GM23248 (cell line): Measurements from ENCODE around the gene ZNF143. TPM values are rescaled to one million over a fixed set of nuclear protein-coding genes. Genes with fewer than 3 reads are reported as not detected.

Experiments used
- DNase-seq: peaks from one replicate; pipeline ENCODE4 v3.0.0-alpha.2; 2015
- H2AFZ ChIP-seq: fragments of 200-600 bp; sonication (generic); 2 replicates; pipeline ENCODE4 v1.6.1; 2016; ENCODE audit warnings: antibody characterized with exemption
- H3F3A ChIP-seq: fragments of 200-600 bp; sonication (generic); 2 replicates; pipeline ENCODE4 v1.6.1; 2016; ENCODE audit warnings: mild to moderate bottlenecking, antibody characterized with exemption, mixed run types; ENCODE audit not compliant: insufficient read depth
- H3K27ac ChIP-seq: fragments of 200-600 bp; sonication (generic); 2 replicates; pipeline ENCODE4 v1.5.1; 2016; ENCODE audit warnings: mild to moderate bottlenecking
- H3K27me3 ChIP-seq: fragments of 200-600 bp; sonication (generic); replicated peaks from 2 replicates; pipeline ENCODE4 v1.6.1; 2016; ENCODE audit warnings: mild to moderate bottlenecking; ENCODE audit not compliant: insufficient read depth
- H3K36me3 ChIP-seq: fragments of 200-600 bp; sonication (generic); 2 replicates; pipeline ENCODE4 v1.6.1; 2016; ENCODE audit warnings: low read depth, mild to moderate bottlenecking
- H3K4me1 ChIP-seq: fragments of 200-600 bp; sonication (generic); 2 replicates; pipeline ENCODE4 v1.6.1; 2016; ENCODE audit warnings: mild to moderate bottlenecking; ENCODE audit not compliant: insufficient read depth
- H3K4me2 ChIP-seq: fragments of 200-600 bp; sonication (generic); one replicate; pipeline ENCODE4 v1.6.1; 2016; ENCODE audit warnings: mild to moderate bottlenecking; ENCODE audit not compliant: unreplicated experiment
- H3K4me3 ChIP-seq: fragments of 200-600 bp; sonication (generic); 2 replicates; pipeline ENCODE4 v1.5.1; 2016; ENCODE audit warnings: mild to moderate bottlenecking
- H3K79me2 ChIP-seq: fragments of 200-600 bp; sonication (generic); 2 replicates; pipeline ENCODE4 v1.6.1; 2016; ENCODE audit warnings: mild to moderate bottlenecking; ENCODE audit not compliant: insufficient read depth
- H3K9ac ChIP-seq: fragments of 200-600 bp; sonication (generic); 2 replicates; pipeline ENCODE4 v1.6.1; 2016; ENCODE audit warnings: mild to moderate bottlenecking
- H3K9me2 ChIP-seq: fragments of 200-600 bp; sonication (generic); 2 replicates; pipeline ENCODE4 v1.6.1; 2016; ENCODE audit warnings: mixed run types, mild to moderate bottlenecking, moderate library complexity; ENCODE audit not compliant: insufficient read depth
- H3K9me3 ChIP-seq: fragments of 200-600 bp; sonication (generic); one replicate; pipeline ENCODE4 v1.6.1; 2017; ENCODE audit warnings: low read depth
- H4K20me1 ChIP-seq: fragments of 200-600 bp; sonication (generic); 2 replicates; pipeline ENCODE4 v1.6.0; 2016; ENCODE audit not compliant: insufficient read depth
- EZH2 ChIP-seq: fragments of 200-600 bp; sonication (generic); IDR thresholded peaks from 2 replicates; pipeline ENCODE4 v1.6.1; 2018; ENCODE audit warnings: antibody characterized with exemption, mild to moderate bottlenecking; ENCODE audit not compliant: insufficient read depth, poor library complexity, severe bottlenecking
- EZH2phosphoT487 ChIP-seq: fragments of 200-600 bp; sonication (generic); IDR thresholded peaks from 2 replicates; pipeline ENCODE4 v1.6.1; 2018; ENCODE audit warnings: antibody characterized with exemption, moderate library complexity, mild to moderate bottlenecking, low read depth; ENCODE audit not compliant: insufficient read depth
- WGBS, 2 experiments: methylation state at CpG; one replicate each; pipeline ENCODE4 v1.1.6; 2015 to 2017; ENCODE audit warnings: low lambda C conversion rate in 2 of 2, low coverage in 1 of 2; ENCODE audit errors: missing lambda C conversion rate in 2 of 2; 5-methylcytosine and 5-hydroxymethylcytosine counted together
- in situ Hi-C: fragments of 300-500 bp; cut with MboI; formaldehyde crosslinking; loops from 2 replicates; pipeline ENCODE4 v1.15.0; 2020
- polyA plus RNA-seq: library from polyadenylated mRNA; unstranded; fragments of >200 nt; fragmentation: Nextera tagmentation; extraction: Ambion mirVana; gene quantifications from 2 replicates; pipeline ENCODE4 v1.2.1, GENCODE V29; 2016
- total RNA-seq: library from RNA; depleted of rRNA; stranded (reverse); fragments of >200 nt; shearing (Covaris generic); gene quantifications from 2 replicates; pipeline ENCODE4 v1.2.3, GENCODE V29; 2014; rRNA removed

The ZNF143 gene
- total RNA-seq = 5.3 and 20.5 TPM in 2 replicates
- polyA plus RNA-seq = 13.6 and 16.7 TPM in 2 replicates

- H3K4me1 ChIP-seq = peaks cover 14% of the 10 kb centered on the region; the same call in 1 of the 2 replicates
- peak within 1 kb of the TSS; percentile 97 for H3K27ac ChIP-seq
- H2AFZ ChIP-seq = peak within 1 kb of the TSS; percentile 64
- TF ChIP-seq EZH2phosphoT487 (no peak), EZH2 (no peak)
- H3K79me2 ChIP-seq = peaks cover 55% of the 10 kb centered on the region
- no peaks in the 10 kb centered on the region for H3K36me3 ChIP-seq
- H3K9ac ChIP-seq = peak within 1 kb of the TSS; percentile 99
- peak within 1 kb of the TSS; percentile 91 for H3K4me3 ChIP-seq
- no peaks in the 10 kb centered on the region for H3K9me3 ChIP-seq
- in situ Hi-C loops = no loop called here
- peaks cover 34% of the 10 kb centered on the region for H3F3A ChIP-seq
- peak; percentile 100 for DNase-seq
- H3K9me2 ChIP-seq = no peaks in the 10 kb centered on the region
- no peaks in the 10 kb centered on the region for H3K27me3 ChIP-seq
- WGBS, 2 experiments = 1% methylated on average over 44 to 45 of the region's 45 CpGs
- no peaks in the 10 kb centered on the region for H4K20me1 ChIP-seq
- H3K4me2 ChIP-seq = peak within 1 kb of the TSS; percentile 100
Measured at GRCh38 chr11:9460322-9461062, at the start of gene ZNF143. Gene ZNF143 (plus strand): TSS chr11:9461012. CDS start chr11:9471309, 10,297 bp downstream.

DNA sequence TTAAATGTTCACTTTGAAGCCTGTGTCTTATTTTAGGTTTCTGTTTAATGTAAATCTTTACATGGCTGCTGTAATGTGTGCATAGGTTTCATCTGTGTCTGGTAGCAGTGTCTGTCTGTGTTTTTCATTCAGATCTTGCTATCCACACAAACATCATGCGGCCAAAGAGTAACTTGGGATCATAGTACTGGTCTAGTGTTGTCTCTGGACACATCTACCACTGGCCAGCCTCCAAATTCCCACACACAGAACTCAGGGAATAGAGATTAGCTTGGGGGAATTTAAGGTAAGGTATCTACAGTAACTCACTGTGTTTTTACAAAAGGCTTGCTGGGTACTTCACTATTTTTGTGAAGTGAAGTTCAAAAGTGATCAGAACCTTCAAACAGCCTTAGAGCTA is 32.1 kb upstream of the ZNF143 start:
- Histone ChIP-seq H2AFZ (no peak overlapping the region), H3K9me2 (no peaks in the 10 kb centered on the region), H3K4me1 (no peaks in the 10 kb centered on the region), H3K79me2 (peaks cover 75% of the 10 kb centered on the region), H3F3A (peaks cover 44% of the 10 kb centered on the region), H3K27me3 (no peaks in the 10 kb centered on the region), H4K20me1 (no peaks in the 10 kb centered on the region), H3K9me3 (no peaks in the 10 kb centered on the region), H3K27ac (no peak overlapping the region), H3K4me3 (no peak overlapping the region), H3K4me2 (no peak overlapping the region), H3K36me3 (peaks cover 94% of the 10 kb centered on the region), H3K9ac (no peak overlapping the region)
- no peak for DNase-seq
- no peak for TF ChIP-seq EZH2
- TF ChIP-seq EZH2phosphoT487 = no peak
- in situ Hi-C loops = no loop called here
- WGBS, 2 experiments = 45 to 55% methylated on average over 1 of the region's 1 CpG

GRCh38 chr11:9438611-9439010 is 22.2 kb upstream of the ZNF143 start:
- Histone ChIP-seq H3K4me3 (no peak overlapping the region), H4K20me1 (no peaks in the 10 kb centered on the region), H2AFZ (no peak overlapping the region), H3F3A (peaks cover 45% of the 10 kb centered on the region), H3K4me2 (no peak overlapping the region), H3K27ac (no peak overlapping the region), H3K9ac (no peak overlapping the region), H3K27me3 (no peaks in the 10 kb centered on the region), H3K9me3 (no peaks in the 10 kb centered on the region), H3K4me1 (no peaks in the 10 kb centered on the region), H3K9me2 (no peaks in the 10 kb centered on the region), H3K79me2 (peaks cover 73% of the 10 kb centered on the region), H3K36me3 (peaks cover 88% of the 10 kb centered on the region)
- TF ChIP-seq EZH2 = no peak
- TF ChIP-seq EZH2phosphoT487 = no peak
- WGBS, 2 experiments = 81 to 83% methylated on average over 4 of the region's 4 CpGs
- no peak for DNase-seq
- in situ Hi-C loops = no loop called here

DNA sequence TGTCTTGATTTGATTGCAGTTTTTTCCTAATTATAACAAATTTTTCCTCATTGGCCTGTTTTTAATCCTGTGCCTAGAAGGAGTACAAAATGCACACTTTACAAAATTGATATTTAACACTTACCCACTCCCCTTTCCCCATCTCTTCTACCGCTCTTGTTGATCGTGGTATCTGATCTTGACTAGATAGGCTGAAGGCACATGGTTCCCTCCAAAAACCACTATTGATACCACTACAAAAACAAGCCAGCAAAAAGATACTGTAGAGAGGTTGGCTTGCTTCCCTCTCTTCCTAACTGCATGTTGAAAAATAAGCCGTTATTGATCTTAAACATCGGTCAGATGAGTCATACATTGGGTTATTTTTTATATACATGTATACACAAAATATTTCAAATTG is 14.6 kb upstream of the ZNF143 start:
- H3K79me2 ChIP-seq = peaks cover 23% of the 10 kb centered on the region
- H3K36me3 ChIP-seq = peaks cover 62% of the 10 kb centered on the region

More for the DNA sequence above, 14.6 kb upstream of the ZNF143 start:
- H3K4me3 ChIP-seq = no peak overlapping the region
- in situ Hi-C loops = no loop called here
- H2AFZ ChIP-seq = no peak overlapping the region
- TF ChIP-seq EZH2 (no peak), EZH2phosphoT487 (no peak)
- H3K9me3 ChIP-seq = no peaks in the 10 kb centered on the region
- H3K4me1 ChIP-seq = no peaks in the 10 kb centered on the region
- DNase-seq = no peak
- no peak overlapping the region for H3K9ac ChIP-seq
- H3K27ac ChIP-seq = no peak overlapping the region
- H3K27me3 ChIP-seq = no peaks in the 10 kb centered on the region
- no peaks in the 10 kb centered on the region for H4K20me1 ChIP-seq
- no peaks in the 10 kb centered on the region for H3K9me2 ChIP-seq
- H3F3A ChIP-seq = peaks cover 58% of the 10 kb centered on the region
- 90 to 92% methylated on average over 4 of the region's 4 CpGs for WGBS, 2 experiments
- H3K4me2 ChIP-seq = no peak overlapping the region
